Measurements from ENCODE around the gene SLC18A2.
"Not testable (repeated sequence)": the region's sequence is repeated elsewhere in the genome, so short reads cannot be mapped to it uniquely, and the experiment has no call there.

Gene SLC18A2

GRCh38 chr10:117299435-117299834 is 58.5 kb downstream of the SLC18A2 start:
- no peak overlapping the region for H3K4me3 ChIP-seq (ENCODE audit: low read length)
- no peaks in the 10 kb centered on the region for H3K27me3 ChIP-seq (replicated peaks; ENCODE audit: insufficient read depth, low read length)
- no peak for TF ChIP-seq CTCF (IDR thresholded peaks at IDR 0.05; ENCODE audit: low read length)
- no peak for TF ChIP-seq EZH2phosphoT487 (IDR thresholded peaks at IDR 0.05; ENCODE audit: low read length)
- no peak for TF ChIP-seq EZH2 (optimal IDR thresholded peaks at IDR 0.05; ENCODE audit: low read depth, low read length)
- H3K79me2 ChIP-seq (ENCODE audit: low read length), result no peaks in the 10 kb centered on the region
- no peaks in the 10 kb centered on the region for H3K9me3 ChIP-seq (replicated peaks; ENCODE audit: insufficient read depth, low read length)
- no peak for DNase-seq
- no peaks in the 10 kb centered on the region for H3K36me3 ChIP-seq (replicated peaks; ENCODE audit: insufficient read depth, low read length)
- no peak overlapping the region for H3K4me2 ChIP-seq (ENCODE audit: low read depth, low read length)
- no peak overlapping the region for H3K9ac ChIP-seq (ENCODE audit: low read length)
- H3K4me1 ChIP-seq (ENCODE audit: low read length), result no peaks in the 10 kb centered on the region
- H3K9me2 ChIP-seq (replicated peaks; ENCODE audit: insufficient read depth, low read length), result no peaks in the 10 kb centered on the region
- no peaks in the 10 kb centered on the region for H4K20me1 ChIP-seq (ENCODE audit: insufficient read depth, low read length)
- no peak overlapping the region for H2AFZ ChIP-seq (ENCODE audit: low read length)
- H3K27ac ChIP-seq (ENCODE audit: low read length), result no peak overlapping the region
- no peaks in the 10 kb centered on the region for H3F3A ChIP-seq (ENCODE audit: insufficient read depth, low read length)

GRCh38 chr10:117300671-117301070 is 59.8 kb downstream of the SLC18A2 start:
- Histone ChIP-seq H3K79me2 (ENCODE audit: low read length) (no peaks in the 10 kb centered on the region), H3K4me2 (ENCODE audit: low read depth, low read length) (no peak overlapping the region), H2AFZ (ENCODE audit: low read length) (no peak overlapping the region), H3F3A (ENCODE audit: insufficient read depth, low read length) (no peaks in the 10 kb centered on the region), H4K20me1 (ENCODE audit: insufficient read depth, low read length) (no peaks in the 10 kb centered on the region), H3K4me3 (ENCODE audit: low read length) (no peak overlapping the region), H3K27me3 (replicated peaks; ENCODE audit: insufficient read depth, low read length) (no peaks in the 10 kb centered on the region), H3K9me2 (replicated peaks; ENCODE audit: insufficient read depth, low read length) (no peaks in the 10 kb centered on the region), H3K27ac (ENCODE audit: low read length) (no peak overlapping the region), H3K9ac (ENCODE audit: low read length) (no peak overlapping the region), H3K4me1 (ENCODE audit: low read length) (no peaks in the 10 kb centered on the region), H3K36me3 (replicated peaks; ENCODE audit: insufficient read depth, low read length) (no peaks in the 10 kb centered on the region), H3K9me3 (replicated peaks; ENCODE audit: insufficient read depth, low read length) (no peaks in the 10 kb centered on the region)
- no peak for DNase-seq
- TF ChIP-seq CTCF (IDR thresholded peaks at IDR 0.05; ENCODE audit: low read length) (no peak), EZH2 (optimal IDR thresholded peaks at IDR 0.05; ENCODE audit: low read depth, low read length) (no peak), EZH2phosphoT487 (IDR thresholded peaks at IDR 0.05; ENCODE audit: low read length) (no peak)

- H3K27ac ChIP-seq (ENCODE audit: low read length); H3K4me3 ChIP-seq (ENCODE audit: low read length); DNase-seq; H2AFZ ChIP-seq (ENCODE audit: low read length); H3K4me2 ChIP-seq (ENCODE audit: low read depth, low read length); H3K4me1 ChIP-seq (ENCODE audit: low read length); H4K20me1 ChIP-seq (ENCODE audit: insufficient read depth, low read length); H3F3A ChIP-seq (ENCODE audit: insufficient read depth, low read length); H3K36me3 ChIP-seq (replicated peaks; ENCODE audit: insufficient read depth, low read length); H3K9me3 ChIP-seq (replicated peaks; ENCODE audit: insufficient read depth, low read length); H3K79me2 ChIP-seq (ENCODE audit: low read length); H3K27me3 ChIP-seq (replicated peaks; ENCODE audit: insufficient read depth, low read length); H3K9me2 ChIP-seq (replicated peaks; ENCODE audit: insufficient read depth, low read length); H3K9ac ChIP-seq (ENCODE audit: low read length): not testable (repeated sequence)
Observed at GRCh38 chr10:117303451-117303850, 62.5 kb downstream of the SLC18A2 start.

- Histone ChIP-seq H3K79me2 (ENCODE audit: low read length) (no peaks in the 10 kb centered on the region), H3K4me3 (ENCODE audit: low read length) (no peak overlapping the region), H3K9ac (ENCODE audit: low read length) (no peak overlapping the region), H3K4me2 (ENCODE audit: low read depth, low read length) (no peak overlapping the region), H3K9me3 (replicated peaks; ENCODE audit: insufficient read depth, low read length) (no peaks in the 10 kb centered on the region), H3K9me2 (replicated peaks; ENCODE audit: insufficient read depth, low read length) (no peaks in the 10 kb centered on the region), H3F3A (ENCODE audit: insufficient read depth, low read length) (no peaks in the 10 kb centered on the region), H3K27me3 (replicated peaks; ENCODE audit: insufficient read depth, low read length) (no peaks in the 10 kb centered on the region), H2AFZ (ENCODE audit: low read length) (no peak overlapping the region), H3K27ac (ENCODE audit: low read length) (no peak overlapping the region), H4K20me1 (ENCODE audit: insufficient read depth, low read length) (no peaks in the 10 kb centered on the region), H3K4me1 (ENCODE audit: low read length) (no peaks in the 10 kb centered on the region), H3K36me3 (replicated peaks; ENCODE audit: insufficient read depth, low read length) (no peaks in the 10 kb centered on the region)
- no peak for DNase-seq
- TF ChIP-seq CTCF (IDR thresholded peaks at IDR 0.05; ENCODE audit: low read length), result no peak
- TF ChIP-seq EZH2 (optimal IDR thresholded peaks at IDR 0.05; ENCODE audit: low read depth, low read length), result no peak
- TF ChIP-seq EZH2phosphoT487 (IDR thresholded peaks at IDR 0.05; ENCODE audit: low read length), result no peak
Observed at GRCh38 chr10:117306674-117307073, 65.8 kb downstream of the SLC18A2 start.

Measured in MM.1S (cell line).